Heart left ventricle (tissue), 13 donors: ENCODE results near the gene TBCK.

Experiments
- CTCF ChIP-seq, 12 donors: fragments of 200-600 bp; sonication (generic) in 4 of 12; IDR thresholded peaks; one replicate each; pipeline versions ENCODE4 v1.5.0 to v1.8.0; 2018 to 2022; ENCODE audit warnings: antibody characterized with exemption in 12 of 12, mild to moderate bottlenecking in 5 of 12
- POLR2A ChIP-seq, 2 donors: fragments of 450-650 bp; IDR thresholded peaks; one replicate each; pipeline ENCODE4 v1.6.1; 2017; ENCODE audit warnings: antibody characterized with exemption in 2 of 2, mild to moderate bottlenecking in 2 of 2, moderate library complexity in 2 of 2
- donor health status: ischemic (EF 13 %, LVEDD 7.1; RV severe dilation, severe dysfunction).
- donor health status: DM: no; HTN: yes; CAD: no.
- donor health status: DM: no; HTN: no; CAD: no.
- donor health status: ischemic (EF 25% LVEDD 6.9; RV normal size, moderate dysfunction).
- donor health status: ischemic (EF 25% LVEDD 5.7; RV mildly dilated, moderate dysfunction).
- donor health status: ischemic (EF 35%, LVEDD 5.7; RV mildly dilated, moderate dysfunction).
- donor health status: nonischemic (EF 11% LVEDD 7.7; RV severe dilation, severe dysfunction).
- donor health status: DM: yes; HTN: yes; CAD: no.
- donor health status: PGD.
- donor health status: ischemic (EF 29% LVEDD 5.4; RV normal size, mild dysfunction).
- donor health status: nonischemic (EF 23%, LVEDD 6.1; RV moderate dilation, normal function).

GRCh38 chr4:106034751-106035150, 281.3 kb downstream of the TBCK start:
- TF ChIP-seq POLR2A (IDR thresholded peaks at IDR 0.05) = no peak
- no peak for TF ChIP-seq CTCF (IDR thresholded peaks at IDR 0.05)
